Osteoblast (primary cell): ENCODE measurements around the gene ECEL1. TPM values are rescaled to one million over a fixed set of nuclear protein-coding genes. Genes with fewer than 3 reads are reported as not detected.

Experiments used
- DNase-seq: peaks from one replicate; pipeline ENCODE4 v3.0.0; 2011; ENCODE audit warnings: low spot score, mixed read lengths; ENCODE audit not compliant: insufficient read length; ENCODE audit errors: missing footprints
- H2AFZ ChIP-seq: 2 replicates; pipeline ENCODE4 v1.6.0; 2011; ENCODE audit warnings: mild to moderate bottlenecking, low read length
- H3K27ac ChIP-seq: 2 replicates; pipeline ENCODE4 v1.5.1; 2011; ENCODE audit warnings: mild to moderate bottlenecking, low read depth, low read length, moderate library complexity
- H3K27me3 ChIP-seq: 2 replicates; pipeline ENCODE4 v1.6.0; 2012; ENCODE audit warnings: mild to moderate bottlenecking, control low read depth, inconsistent platforms, low read length, moderate library complexity; ENCODE audit not compliant: insufficient read depth
- H3K36me3 ChIP-seq: 2 replicates; pipeline ENCODE4 v1.5.1; 2011; ENCODE audit warnings: mild to moderate bottlenecking, low read length, control low read depth, moderate library complexity; ENCODE audit not compliant: insufficient read depth
- H3K4me1 ChIP-seq: 2 replicates; pipeline ENCODE4 v1.5.1; 2011; ENCODE audit warnings: mild to moderate bottlenecking, low read length, control low read depth, moderate library complexity; ENCODE audit not compliant: insufficient read depth
- H3K4me2 ChIP-seq: 2 replicates; pipeline ENCODE4 v1.6.0; 2011; ENCODE audit warnings: mild to moderate bottlenecking, low read length; ENCODE audit not compliant: insufficient read depth
- H3K4me3 ChIP-seq: fragments of 200-600 bp; sonication (generic); 3 replicates; pipeline ENCODE4 v1.5.1; 2012; ENCODE audit warnings: mild to moderate bottlenecking, low read length, inconsistent platforms; ENCODE audit not compliant: insufficient read depth
- H3K79me2 ChIP-seq: 2 replicates; pipeline ENCODE4 v1.6.0; 2012; ENCODE audit warnings: mild to moderate bottlenecking, low read length, control low read depth, inconsistent platforms; ENCODE audit not compliant: insufficient read depth
- H3K9me3 ChIP-seq: 2 replicates; pipeline ENCODE4 v1.5.1; 2011; ENCODE audit warnings: low read depth, low read length, control low read depth
- H4K20me1 ChIP-seq: 2 replicates; pipeline ENCODE4 v1.6.0; 2012; ENCODE audit warnings: mild to moderate bottlenecking, low read length, control low read depth; ENCODE audit not compliant: insufficient read depth
- CTCF ChIP-seq: IDR thresholded peaks from 2 replicates; pipeline ENCODE4 v1.5.1; 2011; ENCODE audit warnings: mild to moderate bottlenecking, low read depth, low read length, moderate library complexity; ENCODE audit errors: extremely low read depth
- total RNA-seq: library from RNA; depleted of rRNA; stranded (reverse); fragments of >200 nt; gene quantifications from 2 replicates; pipeline ENCODE4 v1.2.3, GENCODE V29; 2012

The ECEL1 gene
- total RNA-seq, 1 donor = not detected

- no peak overlapping the region for H3K27ac ChIP-seq
- no peak overlapping the region for H3K4me3 ChIP-seq
- H3K4me2 ChIP-seq = no peak overlapping the region
- no peaks in the 10 kb centered on the region for H3K36me3 ChIP-seq
- no peaks in the 10 kb centered on the region for H3K9me3 ChIP-seq
- TF ChIP-seq CTCF = no peak
- H3K4me1 ChIP-seq = no peaks in the 10 kb centered on the region
- H2AFZ ChIP-seq = no peak overlapping the region
- peak; percentile 22 for DNase-seq
- H3K79me2 ChIP-seq = no peaks in the 10 kb centered on the region
- H4K20me1 ChIP-seq = no peaks in the 10 kb centered on the region
- peaks cover 8% of the 10 kb centered on the region for H3K27me3 ChIP-seq
Measured at GRCh38 chr2:232438091-232438490, 49.5 kb downstream of the ECEL1 start.

- no peak for TF ChIP-seq CTCF
- no peaks in the 10 kb centered on the region for H3K36me3 ChIP-seq
- no peak overlapping the region for H2AFZ ChIP-seq
- DNase-seq = peak; percentile 39
- no peaks in the 10 kb centered on the region for H3K4me1 ChIP-seq
- no peak overlapping the region for H3K4me2 ChIP-seq
- no peaks in the 10 kb centered on the region for H3K79me2 ChIP-seq
- no peaks in the 10 kb centered on the region for H4K20me1 ChIP-seq
- H3K9me3 ChIP-seq = no peaks in the 10 kb centered on the region
- no peak overlapping the region for H3K4me3 ChIP-seq
- H3K27ac ChIP-seq = no peak overlapping the region
- peaks cover 8% of the 10 kb centered on the region for H3K27me3 ChIP-seq
Measured at GRCh38 chr2:232437195-232437571, 50.5 kb downstream of the ECEL1 start.

- peak; percentile 69 for DNase-seq
- no peaks in the 10 kb centered on the region for H3K4me1 ChIP-seq
- no peaks in the 10 kb centered on the region for H3K79me2 ChIP-seq
- H3K36me3 ChIP-seq = no peaks in the 10 kb centered on the region
- H3K27ac ChIP-seq = no peak overlapping the region
- no peaks in the 10 kb centered on the region for H4K20me1 ChIP-seq
- no peak overlapping the region for H2AFZ ChIP-seq
- no peak overlapping the region for H3K4me2 ChIP-seq
- H3K27me3 ChIP-seq = peaks cover 8% of the 10 kb centered on the region
- no peaks in the 10 kb centered on the region for H3K9me3 ChIP-seq
- no peak for TF ChIP-seq CTCF
- H3K4me3 ChIP-seq = no peak overlapping the region
Measured at GRCh38 chr2:232436381-232437194, 51.0 kb downstream of the ECEL1 start.

- Histone ChIP-seq H3K4me2 (no peak overlapping the region), H3K27me3 (peaks cover 8% of the 10 kb centered on the region), H4K20me1 (no peaks in the 10 kb centered on the region), H3K4me3 (no peak overlapping the region), H3K4me1 (no peaks in the 10 kb centered on the region), H3K79me2 (no peaks in the 10 kb centered on the region), H3K27ac (no peak overlapping the region), H3K9me3 (no peaks in the 10 kb centered on the region), H2AFZ (no peak overlapping the region), H3K36me3 (no peaks in the 10 kb centered on the region)
- peak; percentile 55 for DNase-seq
- TF ChIP-seq CTCF = no peak
Measured at GRCh38 chr2:232435805-232436204, 51.8 kb downstream of the ECEL1 start.
